D341Med (cell line): ENCODE measurements around the gene SGCE.

Experiments
- DNase-seq: peaks from one replicate; pipeline ENCODE4 v3.0.0; 2012; ENCODE audit warnings: low spot score

The SGCE gene

GRCh38 chr7:94565247-94565894, 90.6 kb downstream of the SGCE start:
- no peak for DNase-seq

- DNase-seq, result no peak
Observed at GRCh38 chr7:94562525-94562924, 93.4 kb downstream of the SGCE start.

- DNase-seq, result no peak
Observed at GRCh38 chr7:94561841-94562514, 94.0 kb downstream of the SGCE start.

- no peak for DNase-seq
Observed at GRCh38 chr7:94559972-94560371, 96.0 kb downstream of the SGCE start.

- DNase-seq, result no peak
Observed at GRCh38 chr7:94557215-94557614, 98.7 kb downstream of the SGCE start.

GRCh38 chr7:94556028-94556427, 99.9 kb downstream of the SGCE start:
- DNase-seq, result no peak

GRCh38 chr7:94547126-94547525, 108.8 kb downstream of the SGCE start:
- DNase-seq, result no peak

- DNase-seq, result no peak
Observed at GRCh38 chr7:94540428-94540827, 115.5 kb downstream of the SGCE start.
